UCSD-AML1 (cell line): ENCODE data around the gene PLIN1.

Experiments used
- DNase-seq: peaks from one replicate; lab custom pipeline; 2025; ENCODE audit not compliant: unreplicated experiment; lab: John Stamatoyannopoulos, UW

The PLIN1 gene

DNA sequence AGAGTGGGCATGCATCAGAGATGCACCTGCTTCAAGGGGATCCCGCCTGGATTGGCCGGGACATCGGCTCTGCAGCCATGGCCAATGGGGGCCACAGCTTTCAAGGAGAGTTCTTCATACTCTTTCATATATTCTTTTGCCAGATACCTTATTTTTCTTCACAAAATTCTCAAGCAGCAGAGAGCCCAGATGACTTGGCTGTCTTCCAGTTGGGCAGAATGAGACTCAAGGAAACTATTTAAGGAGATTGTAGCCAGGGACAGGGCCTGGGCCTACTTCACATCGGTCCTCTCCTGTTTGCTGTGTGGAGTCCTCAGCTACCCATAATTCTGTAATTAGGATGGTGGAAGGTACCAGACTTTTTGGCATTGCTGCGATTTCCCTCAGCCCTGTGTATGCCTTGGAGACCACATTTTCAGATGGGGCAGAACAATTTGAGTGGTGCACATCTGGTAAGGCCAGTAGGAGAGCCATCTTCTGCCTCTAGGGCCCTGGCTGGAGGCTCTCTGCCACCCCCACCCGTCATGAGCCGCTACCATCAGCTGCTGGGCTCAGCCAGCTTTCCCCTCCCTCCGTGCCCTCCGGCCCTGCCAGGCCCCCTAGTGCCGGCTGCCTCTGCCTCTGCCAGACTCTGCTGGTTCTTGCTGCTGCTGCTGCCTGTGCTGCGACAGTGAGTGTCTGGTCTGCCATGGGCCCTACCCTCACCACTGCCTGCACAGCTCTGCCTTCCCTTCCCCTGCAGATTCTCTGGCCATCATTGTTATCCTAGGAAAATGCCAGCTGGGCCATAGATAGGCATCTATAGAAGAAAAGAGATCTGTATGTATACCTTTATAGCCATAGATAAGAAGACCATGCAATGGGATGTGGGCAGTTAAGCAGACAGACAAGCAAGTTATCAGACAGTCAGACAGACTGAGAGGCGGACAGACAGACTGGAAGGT is 6.7 kb downstream of the PLIN1 start:
- no peak for DNase-seq

GRCh38 chr15:89671687-89672086 is 7.5 kb downstream of the PLIN1 start:
- no peak for DNase-seq

DNA sequence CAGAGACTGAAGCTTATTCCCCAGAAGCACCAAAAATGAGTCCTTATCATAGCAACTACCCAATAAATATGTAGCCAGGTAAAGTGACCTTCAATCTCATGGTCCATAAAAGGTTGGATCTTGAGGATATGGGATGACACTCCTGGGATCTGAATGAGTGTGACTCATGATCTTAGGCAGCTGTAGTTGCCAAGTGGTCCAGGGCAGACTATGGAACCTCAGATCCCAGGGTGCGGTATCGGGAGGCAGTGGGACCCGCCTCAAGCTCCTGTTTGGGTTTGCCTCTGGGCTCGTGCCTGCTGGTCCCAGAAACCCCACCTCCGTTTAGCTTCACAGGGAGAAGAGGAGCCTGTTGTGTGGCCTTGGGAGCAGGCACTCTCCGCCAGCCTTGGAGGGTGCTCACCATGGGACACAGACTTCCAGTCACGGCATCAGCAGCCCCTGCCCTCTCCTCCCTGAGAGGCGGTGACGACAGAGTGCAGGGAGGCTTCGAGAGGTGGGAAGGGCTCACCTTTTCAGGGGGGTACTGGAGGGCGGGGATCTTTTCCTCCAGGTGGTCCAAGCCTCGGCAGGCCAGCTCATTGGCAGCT is 8.1 kb downstream of the PLIN1 start:
- DNase-seq: no peak

GRCh38 chr15:89669941-89670340 is 9.2 kb downstream of the PLIN1 start:
- no peak for DNase-seq

DNA sequence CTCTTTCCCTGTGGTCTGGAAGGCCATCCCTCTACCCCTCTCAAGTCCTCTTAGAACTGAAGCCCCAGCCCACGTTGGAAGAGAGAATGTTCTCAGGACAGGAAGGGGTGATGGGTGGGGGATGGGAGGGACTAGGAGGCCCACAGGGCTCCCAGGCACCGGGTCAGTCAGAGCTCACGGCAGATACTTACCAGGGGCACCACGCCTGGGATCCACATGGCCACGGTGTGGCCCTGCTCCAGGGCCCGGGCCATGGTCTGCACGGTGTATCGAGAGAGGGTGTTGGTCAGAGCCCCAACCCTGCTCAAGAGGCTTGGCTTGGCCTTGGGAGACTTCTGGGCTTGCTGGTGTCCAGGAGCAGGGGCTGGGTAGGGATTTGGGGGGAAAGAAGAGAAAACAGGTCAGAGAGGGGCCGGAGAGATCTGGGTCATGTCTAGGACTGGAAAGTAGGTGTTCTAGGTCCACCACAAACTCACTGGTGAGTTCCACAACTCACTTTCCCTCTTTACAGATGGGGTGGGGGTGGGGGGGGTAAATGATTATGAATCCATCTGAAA is 9.8 kb downstream of the PLIN1 start:
- DNase-seq: no peak

DNA sequence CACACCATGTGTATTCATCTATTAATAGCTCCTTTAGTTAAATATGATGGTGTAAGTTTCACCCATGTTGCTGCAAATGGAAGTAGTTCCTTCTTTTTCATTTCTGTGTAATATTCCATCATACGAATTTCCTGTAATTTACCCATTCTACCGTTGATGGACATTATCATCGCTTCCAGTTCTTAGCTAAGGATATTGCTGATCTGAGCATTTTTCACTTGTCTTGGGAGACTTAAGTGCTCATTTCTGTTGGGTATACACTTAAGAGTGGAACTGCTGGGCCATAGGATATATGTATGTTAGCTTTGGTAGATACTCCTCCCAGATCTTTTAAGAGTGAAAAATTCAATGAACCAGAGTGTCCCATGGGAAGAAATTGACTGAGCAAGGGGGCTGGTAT is 11.0 kb downstream of the PLIN1 start:
- no peak for DNase-seq

DNA sequence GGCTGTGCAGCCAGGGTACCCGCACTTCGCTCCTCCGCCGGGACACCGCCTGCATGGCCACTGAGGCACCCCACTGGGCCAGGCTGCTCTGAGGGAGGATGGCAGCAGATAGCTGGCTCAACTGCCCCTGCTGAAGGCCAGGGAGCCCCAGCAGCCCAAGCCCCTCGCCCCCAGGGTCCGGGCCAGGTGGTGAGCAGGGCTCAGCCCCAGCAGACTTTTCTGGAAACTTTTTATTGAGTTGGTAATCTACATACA is 11.5 kb downstream of the PLIN1 start:
- no peak for DNase-seq

GRCh38 chr15:89666858-89667705 is 12.1 kb downstream of the PLIN1 start:
- no peak for DNase-seq

GRCh38 chr15:89666184-89666857 is 12.8 kb downstream of the PLIN1 start:
- DNase-seq: no peak

DNA sequence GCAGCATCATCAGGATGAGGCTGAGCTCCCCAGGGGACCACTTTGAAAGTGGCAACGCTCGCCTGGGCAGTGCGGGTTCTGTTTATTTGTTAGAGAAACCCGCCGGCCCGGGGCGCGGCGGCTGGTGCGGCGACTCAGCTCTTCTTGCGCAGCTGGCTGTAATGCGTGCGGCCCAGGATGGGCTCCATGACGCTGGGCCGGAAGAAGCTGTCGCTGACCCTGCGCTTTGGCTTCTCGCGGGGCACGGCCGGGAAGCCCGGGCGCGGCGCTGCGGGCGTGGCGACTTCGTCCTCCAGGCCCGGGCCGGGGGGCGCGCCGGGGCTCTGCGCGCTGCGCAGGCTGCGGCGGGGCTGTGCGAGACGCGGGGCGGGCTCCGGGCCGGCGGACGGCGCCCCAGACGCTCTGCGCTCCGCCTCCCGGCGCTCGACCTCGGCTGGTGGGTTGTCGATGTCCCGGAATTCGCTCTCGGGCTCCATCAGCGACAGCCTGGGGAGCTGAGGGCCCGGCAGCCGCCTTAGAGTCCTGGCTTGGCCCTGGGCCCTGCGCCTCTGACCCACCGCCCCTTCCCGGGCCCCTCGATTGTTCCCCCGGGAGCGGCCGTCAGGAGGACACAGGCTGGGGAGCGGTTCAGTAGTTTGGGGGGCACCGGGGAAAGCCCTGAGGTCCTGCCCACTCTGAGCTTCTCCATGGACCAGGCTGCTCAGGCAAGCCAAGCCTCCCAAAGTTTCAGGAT is 13.6 kb downstream of the PLIN1 start:
- no peak for DNase-seq

DNA sequence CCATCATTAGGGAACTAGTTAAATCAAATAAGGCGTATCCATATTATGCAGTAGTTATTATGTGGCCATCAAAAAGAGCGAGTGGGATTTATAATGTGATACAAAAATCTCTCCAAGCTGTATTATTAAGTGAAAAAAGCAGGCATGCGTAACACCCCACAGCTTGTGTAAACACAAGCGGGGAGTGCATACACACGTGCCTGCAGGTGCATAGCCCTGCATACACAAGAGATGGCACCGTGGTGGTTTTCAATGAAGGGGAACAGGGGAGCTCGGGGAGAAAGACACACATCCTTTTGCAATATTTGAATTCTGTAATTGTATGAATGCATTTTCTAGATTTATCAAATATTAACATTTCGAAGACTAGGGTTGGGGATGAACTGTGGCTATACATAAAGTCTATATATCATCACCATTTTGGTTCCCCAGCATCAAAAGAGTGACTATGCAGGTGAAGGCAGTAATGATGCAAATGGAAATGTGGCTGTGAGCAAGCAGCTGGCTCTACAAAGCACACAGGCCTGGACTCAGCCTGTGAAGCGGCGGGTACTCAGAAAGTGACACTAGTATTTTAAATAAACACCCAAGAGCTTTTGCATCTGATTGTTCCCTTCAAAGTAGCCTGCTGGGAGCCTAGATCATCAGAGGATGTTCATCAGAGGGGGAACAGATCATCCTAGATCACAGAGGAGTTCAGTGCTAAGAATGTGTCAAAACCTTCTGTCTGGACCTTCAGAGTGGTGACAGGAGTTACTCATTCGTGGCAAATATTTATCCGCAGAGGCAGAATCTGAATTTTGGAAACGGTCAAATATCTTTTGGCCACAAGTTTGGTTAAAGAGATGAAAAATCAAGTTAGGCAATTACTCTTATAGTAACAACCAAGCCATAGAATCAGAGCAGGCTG is 14.5 kb downstream of the PLIN1 start:
- DNase-seq: no peak

DNA sequence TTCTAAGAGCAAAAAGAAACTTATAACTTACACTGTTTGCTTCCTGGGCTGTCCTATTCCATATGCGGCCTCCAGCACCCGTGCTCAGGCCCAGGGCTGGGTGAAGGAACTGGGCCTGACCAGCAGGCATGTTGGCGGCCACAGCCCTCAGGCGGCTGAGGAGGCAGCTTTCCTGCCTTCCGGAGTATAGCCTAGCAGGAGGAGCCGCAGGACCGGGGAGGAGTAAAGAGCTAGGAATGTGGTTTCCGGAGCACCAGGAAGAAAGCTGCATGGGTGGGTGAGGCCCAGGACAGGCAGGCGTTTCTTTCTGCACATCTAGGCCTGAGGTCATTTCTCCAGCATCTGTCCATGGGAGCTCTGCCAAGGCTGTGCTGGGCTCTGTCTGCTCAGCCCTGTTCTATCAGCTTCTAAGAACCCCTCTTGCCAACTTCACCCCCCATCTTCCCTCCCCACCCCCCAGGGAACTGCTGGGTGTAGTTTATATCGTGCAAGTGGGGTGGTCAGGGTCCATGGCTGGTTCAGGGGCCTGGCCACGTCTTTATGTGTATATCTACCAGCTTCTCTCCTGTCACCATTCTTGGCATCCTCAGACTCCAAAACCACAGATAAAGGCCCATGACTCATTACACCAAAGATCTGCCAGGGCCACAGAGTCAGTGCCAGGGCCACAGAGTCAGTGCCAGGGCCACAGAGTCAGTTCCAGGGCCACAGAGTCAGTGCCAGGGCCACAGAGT is 16.1 kb downstream of the PLIN1 start:
- peak; percentile 82 for DNase-seq

GRCh38 chr15:89660556-89660955 is 18.6 kb downstream of the PLIN1 start:
- no peak for DNase-seq

GRCh38 chr15:89659295-89659694 is 19.9 kb downstream of the PLIN1 start:
- DNase-seq: no peak

DNA sequence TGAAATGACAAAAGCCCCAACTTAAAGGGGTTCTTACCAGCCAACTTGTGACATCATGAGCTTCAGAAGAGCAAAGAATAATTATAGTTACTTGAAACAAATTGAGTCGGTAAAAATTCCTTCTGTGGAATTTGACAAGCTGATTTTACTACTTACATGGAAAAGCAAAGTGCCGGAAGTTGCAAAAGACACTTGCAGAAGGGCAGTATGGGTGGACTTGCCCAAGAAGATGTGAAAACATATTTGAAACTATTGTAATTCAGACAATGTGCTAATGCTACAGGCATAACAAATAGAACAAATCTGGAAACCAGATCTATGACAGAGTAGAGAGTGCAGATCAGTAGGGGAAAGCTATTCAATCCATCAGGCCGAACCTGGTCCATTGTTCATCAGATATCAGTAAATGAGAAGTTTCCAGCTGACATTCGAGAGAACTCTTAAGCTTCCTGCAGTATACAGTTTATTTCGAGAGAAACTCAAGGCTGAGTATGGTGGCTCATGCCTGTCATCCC is 21.4 kb downstream of the PLIN1 start:
- DNase-seq: no peak

- no peak for DNase-seq
Observed at GRCh38 chr15:89656116-89656815, 22.9 kb downstream of the PLIN1 start.

DNA sequence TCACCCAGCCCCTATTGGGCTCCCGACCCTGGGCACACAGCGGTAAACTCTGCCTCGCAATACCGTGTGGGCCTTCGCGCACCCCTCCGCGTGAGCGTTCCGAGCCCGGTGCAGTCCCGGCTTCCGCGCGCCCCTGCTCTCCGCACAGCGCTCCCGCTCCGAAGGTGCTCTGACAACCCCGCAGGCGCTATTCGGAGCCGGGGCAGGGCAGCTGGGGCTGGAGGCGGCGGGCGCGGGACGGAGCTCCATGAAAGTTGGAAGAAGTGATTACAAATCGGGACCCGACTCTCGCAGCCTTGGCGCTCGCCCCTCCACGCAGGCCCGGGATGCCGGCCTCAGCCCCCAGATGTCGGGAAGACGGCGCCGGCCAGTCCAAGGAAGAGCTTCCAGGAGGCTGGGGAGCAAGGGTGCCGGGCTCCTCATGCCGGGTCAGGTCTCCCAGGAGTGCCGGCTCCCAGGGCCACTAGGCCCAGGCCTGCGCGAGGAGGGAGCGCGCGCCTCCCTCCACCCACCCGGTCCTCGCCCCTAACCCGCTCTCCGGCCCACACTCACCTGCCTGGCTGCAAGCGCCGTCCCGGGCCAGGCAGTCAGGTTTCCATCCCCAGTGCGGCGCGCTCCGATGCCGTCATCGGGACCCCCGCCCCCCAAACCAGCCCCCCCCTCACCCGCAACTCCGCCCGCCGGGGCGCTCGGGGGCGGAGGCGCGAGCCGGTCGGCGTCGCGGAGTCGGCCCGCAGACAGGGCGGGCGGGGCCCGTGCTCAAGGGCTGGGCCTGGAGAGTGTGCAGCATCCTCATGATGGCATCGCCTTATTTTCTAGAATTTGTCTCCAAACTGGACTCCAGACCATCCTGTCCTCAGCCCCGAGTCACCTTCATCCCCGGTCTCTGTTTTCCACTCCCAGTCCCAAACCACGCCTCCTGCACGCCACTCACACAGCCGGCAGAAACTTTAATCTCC is 24.0 kb downstream of the PLIN1 start, which contains the start of gene KIF7:
TSS of gene KIF7 (minus strand) at position 621 of the 959 bp plus-strand sequence. CDS start 2,537 bp downstream, outside the sequence.
- DNase-seq: peak; percentile 64
